ENCODE results near the gene CSNK1A1L.

DNA sequence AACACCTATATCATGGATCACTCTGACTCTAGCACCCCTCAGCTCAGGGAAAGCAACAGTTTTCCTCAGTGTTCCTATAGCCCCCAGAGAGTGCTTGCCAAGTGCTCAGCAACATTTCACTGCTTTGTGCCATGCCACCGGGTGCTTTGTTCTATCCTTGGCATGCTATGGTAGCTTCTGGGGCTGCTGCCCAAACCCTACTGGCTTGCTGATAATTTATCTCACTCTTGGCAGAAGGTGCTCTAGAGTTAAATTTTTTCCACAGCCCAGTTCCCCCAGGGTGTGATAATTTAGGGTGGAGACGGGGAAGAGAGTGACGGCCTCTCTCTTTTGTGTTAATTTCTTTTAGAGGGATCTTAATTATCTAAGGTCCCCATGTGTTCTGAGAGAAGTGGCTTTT lies 12.6 kb upstream of the CSNK1A1L start:
- TF ChIP-seq POLR2A (IDR thresholded peaks at IDR 0.05) (no peak), POLR2AphosphoS5 (IDR thresholded peaks at IDR 0.05) (no peak)
- TF ChIP-seq, protein P1, sequence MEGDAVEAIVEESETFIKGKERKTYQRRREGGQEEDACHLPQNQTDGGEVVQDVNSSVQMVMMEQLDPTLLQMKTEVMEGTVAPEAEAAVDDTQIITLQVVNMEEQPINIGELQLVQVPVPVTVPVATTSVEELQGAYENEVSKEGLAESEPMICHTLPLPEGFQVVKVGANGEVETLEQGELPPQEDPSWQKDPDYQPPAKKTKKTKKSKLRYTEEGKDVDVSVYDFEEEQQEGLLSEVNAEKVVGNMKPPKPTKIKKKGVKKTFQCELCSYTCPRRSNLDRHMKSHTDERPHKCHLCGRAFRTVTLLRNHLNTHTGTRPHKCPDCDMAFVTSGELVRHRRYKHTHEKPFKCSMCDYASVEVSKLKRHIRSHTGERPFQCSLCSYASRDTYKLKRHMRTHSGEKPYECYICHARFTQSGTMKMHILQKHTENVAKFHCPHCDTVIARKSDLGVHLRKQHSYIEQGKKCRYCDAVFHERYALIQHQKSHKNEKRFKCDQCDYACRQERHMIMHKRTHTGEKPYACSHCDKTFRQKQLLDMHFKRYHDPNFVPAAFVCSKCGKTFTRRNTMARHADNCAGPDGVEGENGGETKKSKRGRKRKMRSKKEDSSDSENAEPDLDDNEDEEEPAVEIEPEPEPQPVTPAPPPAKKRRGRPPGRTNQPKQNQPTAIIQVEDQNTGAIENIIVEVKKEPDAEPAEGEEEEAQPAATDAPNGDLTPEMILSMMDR (IDR thresholded peaks at IDR 0.05 in 8 of 11, conservative IDR thresholded peaks at IDR 0.05 in 3 of 11) = no peak

Data from spleen (tissue), 7 donors.